ENCODE data around the gene ALG8.

- TF ChIP-seq EP300 (IDR thresholded peaks at IDR 0.05) = no peak
- TF ChIP-seq, protein P1, sequence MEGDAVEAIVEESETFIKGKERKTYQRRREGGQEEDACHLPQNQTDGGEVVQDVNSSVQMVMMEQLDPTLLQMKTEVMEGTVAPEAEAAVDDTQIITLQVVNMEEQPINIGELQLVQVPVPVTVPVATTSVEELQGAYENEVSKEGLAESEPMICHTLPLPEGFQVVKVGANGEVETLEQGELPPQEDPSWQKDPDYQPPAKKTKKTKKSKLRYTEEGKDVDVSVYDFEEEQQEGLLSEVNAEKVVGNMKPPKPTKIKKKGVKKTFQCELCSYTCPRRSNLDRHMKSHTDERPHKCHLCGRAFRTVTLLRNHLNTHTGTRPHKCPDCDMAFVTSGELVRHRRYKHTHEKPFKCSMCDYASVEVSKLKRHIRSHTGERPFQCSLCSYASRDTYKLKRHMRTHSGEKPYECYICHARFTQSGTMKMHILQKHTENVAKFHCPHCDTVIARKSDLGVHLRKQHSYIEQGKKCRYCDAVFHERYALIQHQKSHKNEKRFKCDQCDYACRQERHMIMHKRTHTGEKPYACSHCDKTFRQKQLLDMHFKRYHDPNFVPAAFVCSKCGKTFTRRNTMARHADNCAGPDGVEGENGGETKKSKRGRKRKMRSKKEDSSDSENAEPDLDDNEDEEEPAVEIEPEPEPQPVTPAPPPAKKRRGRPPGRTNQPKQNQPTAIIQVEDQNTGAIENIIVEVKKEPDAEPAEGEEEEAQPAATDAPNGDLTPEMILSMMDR (IDR thresholded peaks at IDR 0.05) = no peak
- no peak for TF ChIP-seq POLR2A (IDR thresholded peaks at IDR 0.05)
Observed at GRCh38 chr11:78081583-78081982, 57.8 kb downstream of the ALG8 start.

Measured in tibial nerve (tissue), 4 donors.